HG03108 (cell line): ENCODE results near the gene JAK1.

Source experiments
- ATAC-seq: cut with Tn5 transposase; IDR thresholded peaks from one replicate; pipeline ENCODE4 v1.9.1; 2021; ENCODE audit warnings: moderate library complexity; ENCODE audit not compliant: unreplicated experiment

Gene JAK1

GRCh38 chr1:64801851-64802523 is 164.4 kb downstream of the JAK1 start:
- ATAC-seq, result no peak

- ATAC-seq, result no peak
Measured at GRCh38 chr1:64798872-64799271, 167.5 kb downstream of the JAK1 start.

- ATAC-seq, result no peak
Measured at GRCh38 chr1:64790832-64791487, 175.4 kb downstream of the JAK1 start.
